Mesodermal cell (in vitro differentiated cells): Measurements from ENCODE around the gene CYBB.

Experiments
- H3K27ac ChIP-seq: 2 replicates; pipeline ENCODE4 v1.7.0; 2013; ENCODE audit warnings: mild to moderate bottlenecking, low read depth, low read length, moderate library complexity; ENCODE audit not compliant: severe bottlenecking
- H3K36me3 ChIP-seq: 2 replicates; pipeline ENCODE4 v1.7.1; 2013; ENCODE audit warnings: mild to moderate bottlenecking, low read length, moderate library complexity; ENCODE audit not compliant: control insufficient read depth, insufficient read depth
- H3K4me1 ChIP-seq: one replicate; pipeline ENCODE4 v1.7.1; 2013; ENCODE audit warnings: mild to moderate bottlenecking, low read length; ENCODE audit not compliant: insufficient read depth, control insufficient read depth, poor library complexity, severe bottlenecking
- H3K4me3 ChIP-seq: 2 replicates; pipeline ENCODE4 v1.7.0; 2013; ENCODE audit warnings: low read length, control low read depth, mild to moderate bottlenecking; ENCODE audit not compliant: insufficient read depth, poor library complexity, severe bottlenecking; ENCODE audit errors: extremely low read depth
- H3K9me3 ChIP-seq: 2 replicates; pipeline ENCODE4 v1.7.1; 2013; ENCODE audit warnings: mild to moderate bottlenecking, low read length, moderate library complexity; ENCODE audit not compliant: control insufficient read depth
- WGBS, 2 experiments: methylation state at CpG; one replicate each; pipeline ENCODE4 v1.1.5; 2013; ENCODE audit warnings: missing lambda C conversion rate in 2 of 2; ENCODE audit not compliant: insufficient coverage in 2 of 2; 5-methylcytosine and 5-hydroxymethylcytosine counted together

The CYBB gene

DNA sequence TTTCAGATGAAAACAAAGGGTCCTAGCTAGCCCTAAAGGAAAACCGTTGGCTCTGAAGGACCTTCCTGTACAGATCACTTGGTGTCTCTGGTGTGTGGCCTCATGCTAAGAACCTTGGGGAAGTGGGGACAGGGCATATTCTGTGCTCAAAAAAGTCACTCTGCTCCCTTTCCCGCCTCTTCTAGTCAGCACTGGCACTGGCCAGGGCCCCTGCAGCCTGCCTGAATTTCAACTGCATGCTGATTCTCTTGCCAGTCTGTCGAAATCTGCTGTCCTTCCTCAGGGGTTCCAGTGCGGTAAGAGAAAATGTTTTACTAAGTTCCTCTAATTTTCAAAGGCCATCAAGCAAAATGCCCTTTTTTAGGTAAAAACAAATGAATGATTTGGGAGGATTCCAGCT, 3.4 kb downstream of the CYBB start:
- Histone ChIP-seq H3K27ac (no peak overlapping the region), H3K9me3 (no peaks in the 10 kb centered on the region), H3K4me1 (peaks cover 8% of the 10 kb centered on the region), H3K36me3 (no peaks in the 10 kb centered on the region), H3K4me3 (no peak overlapping the region)
- 100% methylated on average over 1 of the region's 4 CpGs for WGBS, 2 experiments

DNA sequence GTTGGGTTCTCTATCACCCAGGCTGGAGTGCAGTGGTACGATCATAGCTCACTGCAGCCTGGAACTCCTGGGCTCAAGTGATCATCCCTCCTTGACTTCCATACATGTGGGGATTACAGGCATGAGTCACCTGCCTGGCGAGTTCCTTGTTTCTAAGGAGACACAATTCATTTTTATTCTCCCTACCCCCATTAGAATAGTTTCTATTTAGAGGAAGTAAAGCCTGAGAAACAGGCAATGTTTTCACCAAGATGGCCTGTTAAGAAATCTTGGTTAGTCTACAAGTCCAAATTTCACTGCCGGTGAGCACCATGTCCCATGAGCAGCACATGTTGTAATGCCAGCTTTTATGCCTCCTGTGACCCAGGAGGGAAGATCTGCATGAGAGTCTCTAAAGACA, 5.7 kb downstream of the CYBB start:
- Histone ChIP-seq H3K4me1 (peaks cover 8% of the 10 kb centered on the region), H3K27ac (no peak overlapping the region), H3K9me3 (no peaks in the 10 kb centered on the region), H3K4me3 (no peak overlapping the region), H3K36me3 (no peaks in the 10 kb centered on the region)
- WGBS, 2 experiments, result 83% methylated on average over 1 of the region's 3 CpGs; no CpG with 5 or more reads in 1 of the 2 experiments

DNA sequence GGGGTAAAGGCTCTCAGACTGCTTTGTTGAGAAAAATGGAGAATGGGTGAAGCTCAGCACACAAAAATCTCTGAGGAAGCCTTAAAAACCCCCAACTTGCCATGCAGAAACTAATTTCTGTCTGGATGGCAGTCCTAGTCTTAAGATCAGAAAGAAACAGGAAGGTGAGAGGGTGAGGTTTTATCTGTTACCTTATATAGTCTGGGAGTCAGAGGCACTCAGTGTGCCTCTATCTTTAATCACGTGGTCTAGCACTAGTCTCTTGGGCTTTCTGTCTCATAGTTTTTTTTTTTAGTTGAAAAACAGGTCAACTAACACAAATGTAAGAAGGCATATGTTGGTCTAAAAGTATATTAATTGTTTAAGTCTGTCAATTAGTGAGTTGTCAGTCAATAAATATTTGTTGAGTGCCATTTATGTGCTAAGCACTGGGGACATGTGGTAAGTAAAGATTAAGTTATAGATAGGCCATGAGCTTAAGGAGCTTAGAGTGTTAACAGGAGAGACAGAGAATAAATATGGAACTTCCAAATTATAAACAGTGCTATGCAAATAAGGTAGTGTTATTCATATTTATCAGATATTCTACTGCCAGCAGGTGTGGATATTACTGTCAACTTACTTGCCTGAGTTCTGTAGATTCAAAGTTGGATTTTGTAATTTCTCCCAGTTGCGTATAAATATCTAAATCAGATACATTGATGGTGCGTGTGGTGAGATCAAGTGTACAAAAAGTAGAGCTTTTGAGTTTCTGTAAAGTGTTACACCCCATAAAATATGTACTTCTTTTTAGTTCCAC, 7.0 kb downstream of the CYBB start:
- Histone ChIP-seq H3K27ac (no peak overlapping the region), H3K4me3 (no peak overlapping the region), H3K4me1 (peaks cover 8% of the 10 kb centered on the region), H3K36me3 (no peaks in the 10 kb centered on the region), H3K9me3 (no peaks in the 10 kb centered on the region)
- no CpG with 5 or more reads among the region's 3 CpGs for WGBS, 2 experiments

DNA sequence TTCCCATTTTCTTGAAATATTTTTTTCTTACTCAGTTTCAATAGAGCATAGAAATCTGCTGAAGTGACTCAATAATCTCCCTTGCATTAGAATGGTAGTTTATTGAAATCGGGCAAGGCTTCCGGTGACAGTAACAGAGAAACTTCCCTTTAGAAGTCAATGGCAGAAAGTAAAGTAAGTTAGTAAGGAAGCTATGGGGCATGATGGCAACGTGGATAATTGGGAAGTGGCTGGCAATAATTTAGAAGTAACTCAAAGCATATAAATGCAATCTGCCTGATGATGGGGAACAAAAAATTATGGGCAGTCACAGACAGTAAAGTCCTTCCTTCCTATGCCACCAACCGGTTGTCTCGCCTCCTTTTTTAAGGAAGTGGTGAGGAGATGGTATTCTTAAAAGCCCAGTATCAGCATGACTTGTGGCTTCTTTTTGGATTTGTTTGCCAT, 7.6 kb downstream of the CYBB start:
- H3K9me3 ChIP-seq, result no peaks in the 10 kb centered on the region
- no peak overlapping the region for H3K27ac ChIP-seq
- no peaks in the 10 kb centered on the region for H3K36me3 ChIP-seq
- H3K4me3 ChIP-seq, result no peak overlapping the region
- 40% methylated on average over 1 of the region's 5 CpGs; no CpG with 5 or more reads in 1 of the 2 experiments for WGBS, 2 experiments
- H3K4me1 ChIP-seq, result peaks cover 8% of the 10 kb centered on the region

DNA sequence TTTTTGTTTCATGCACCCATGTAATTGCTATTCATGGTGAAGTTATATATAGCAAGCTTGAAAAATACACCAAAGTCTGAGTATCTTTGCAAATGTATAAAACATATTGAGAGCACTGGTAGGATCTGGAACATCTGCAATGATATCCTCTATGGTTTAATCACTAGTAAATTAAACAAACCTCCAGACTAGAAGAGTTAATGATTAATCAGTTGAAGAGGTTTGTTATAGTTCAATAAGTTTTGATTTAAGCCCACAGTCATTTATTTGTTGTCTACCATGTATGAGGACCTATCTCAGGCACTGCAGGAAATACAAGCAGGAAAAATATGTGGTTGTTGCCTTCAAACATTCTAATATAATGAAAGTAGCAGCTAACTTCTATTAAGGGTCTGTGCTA, 16.5 kb downstream of the CYBB start:
- Histone ChIP-seq H3K4me1 (peaks cover 4% of the 10 kb centered on the region), H3K36me3 (no peaks in the 10 kb centered on the region), H3K4me3 (no peak overlapping the region), H3K27ac (no peak overlapping the region), H3K9me3 (no peaks in the 10 kb centered on the region)

DNA sequence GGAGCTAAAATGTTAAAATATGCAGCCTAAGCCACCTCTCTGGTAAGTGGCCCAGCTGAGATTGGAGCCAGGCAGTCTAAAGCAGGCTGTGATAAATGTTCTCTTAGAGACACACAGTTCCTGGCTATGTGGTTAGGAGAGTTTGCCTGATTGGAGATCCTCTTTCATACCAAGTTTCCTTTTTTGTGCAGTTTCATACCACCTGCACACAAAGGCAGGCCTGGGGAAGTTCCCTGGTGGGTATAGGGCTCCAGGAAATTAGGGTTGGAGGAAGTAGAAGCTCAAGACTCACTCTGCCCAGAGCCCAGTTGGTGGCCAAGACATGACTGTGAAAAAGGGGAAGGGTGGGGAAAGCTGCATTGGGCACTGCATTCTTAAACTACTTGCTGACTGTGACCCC, 16.9 kb downstream of the CYBB start:
- peaks cover 4% of the 10 kb centered on the region for H3K4me1 ChIP-seq
- H3K36me3 ChIP-seq, result no peaks in the 10 kb centered on the region
- no peak overlapping the region for H3K4me3 ChIP-seq
- no peak overlapping the region for H3K27ac ChIP-seq
- H3K9me3 ChIP-seq, result no peaks in the 10 kb centered on the region

DNA sequence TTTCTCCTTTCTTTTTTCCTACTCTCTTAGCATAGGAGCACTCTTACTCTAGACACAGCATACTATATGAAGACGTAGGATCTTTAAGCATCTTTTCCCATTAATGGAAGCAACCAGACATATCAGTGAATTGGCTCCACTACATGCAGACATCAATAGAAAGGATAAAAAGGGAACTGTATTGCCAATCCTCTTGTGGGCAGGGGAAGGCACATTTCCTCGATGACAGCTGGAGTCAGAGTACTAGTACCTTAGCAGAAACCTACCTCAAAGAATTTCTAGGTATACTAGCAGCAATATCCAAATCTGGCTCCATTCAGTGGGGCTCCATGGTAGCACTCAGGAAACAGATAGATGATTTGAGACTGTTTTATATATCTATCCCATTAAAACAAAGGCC, 20.1 kb downstream of the CYBB start:
- Histone ChIP-seq H3K27ac (no peak overlapping the region), H3K36me3 (no peaks in the 10 kb centered on the region), H3K9me3 (no peaks in the 10 kb centered on the region), H3K4me3 (no peak overlapping the region), H3K4me1 (peaks cover 4% of the 10 kb centered on the region)
- no CpG with 5 or more reads among the region's 2 CpGs for WGBS, 2 experiments

DNA sequence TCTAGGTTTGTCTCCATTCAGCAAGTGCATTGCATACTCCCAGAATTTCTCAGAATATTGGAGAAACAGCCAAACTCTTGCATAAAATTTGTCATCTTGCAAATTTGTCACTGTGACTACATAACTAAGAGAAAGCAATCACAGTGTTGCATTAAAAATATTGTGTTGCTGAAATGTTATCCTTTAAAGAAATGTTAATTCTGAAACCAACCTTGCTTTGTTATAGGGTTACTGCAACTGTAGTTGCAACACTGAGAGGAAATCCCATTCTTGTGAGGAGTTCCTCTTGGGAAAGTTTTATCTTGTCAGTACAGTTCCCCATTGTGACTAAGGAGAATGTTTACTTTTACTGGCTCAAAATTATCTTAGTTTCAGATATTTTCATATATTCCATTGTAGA, 20.9 kb downstream of the CYBB start:
- Histone ChIP-seq H3K27ac (no peak overlapping the region), H3K36me3 (no peaks in the 10 kb centered on the region), H3K4me3 (no peak overlapping the region), H3K4me1 (peaks cover 4% of the 10 kb centered on the region), H3K9me3 (no peaks in the 10 kb centered on the region)

DNA sequence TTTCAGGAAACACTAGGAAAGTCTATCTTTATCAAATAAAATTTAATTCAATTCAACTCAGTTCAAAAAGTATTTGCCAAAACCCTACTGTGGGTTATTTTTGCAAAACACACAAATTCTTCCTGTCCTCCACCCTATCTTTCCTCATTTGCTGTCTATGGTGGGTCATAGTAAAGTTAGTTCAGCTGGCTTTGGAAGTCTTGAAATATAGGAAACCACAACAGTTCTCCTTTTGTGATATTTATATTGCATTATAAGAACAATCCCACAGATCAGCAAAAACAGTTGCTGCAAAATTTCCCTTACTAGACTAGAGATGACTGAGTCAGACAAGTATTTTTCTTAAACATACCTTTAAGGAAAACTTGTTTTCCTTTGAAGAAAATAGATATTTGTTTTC, 22.2 kb downstream of the CYBB start:
- Histone ChIP-seq H3K4me1 (no peaks in the 10 kb centered on the region), H3K9me3 (no peaks in the 10 kb centered on the region), H3K36me3 (no peaks in the 10 kb centered on the region), H3K4me3 (no peak overlapping the region), H3K27ac (no peak overlapping the region)

DNA sequence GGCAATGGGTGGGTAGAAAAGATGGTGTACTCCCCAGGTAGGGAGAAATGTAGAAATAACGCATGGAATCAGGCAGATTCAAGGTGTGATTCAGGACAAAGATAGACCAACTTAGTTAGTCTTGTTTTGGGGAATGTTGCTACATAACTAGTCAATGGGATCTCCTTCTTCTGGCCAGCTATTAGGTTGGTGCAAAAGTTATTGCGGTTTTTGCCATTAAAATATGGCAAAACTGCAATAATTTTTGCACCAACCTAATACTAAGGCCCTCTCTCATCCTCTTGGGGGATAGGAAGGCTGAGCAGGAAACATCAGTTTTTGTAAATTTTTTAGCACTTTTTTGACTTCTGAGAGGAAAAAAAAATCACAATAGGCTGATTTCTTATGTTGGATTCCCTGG, 23.2 kb downstream of the CYBB start:
- Histone ChIP-seq H3K27ac (no peak overlapping the region), H3K4me1 (no peaks in the 10 kb centered on the region), H3K9me3 (no peaks in the 10 kb centered on the region), H3K36me3 (no peaks in the 10 kb centered on the region), H3K4me3 (no peak overlapping the region)
- WGBS, 2 experiments, result 100% methylated on average over 1 of the region's 2 CpGs; no CpG with 5 or more reads in 1 of the 2 experiments

DNA sequence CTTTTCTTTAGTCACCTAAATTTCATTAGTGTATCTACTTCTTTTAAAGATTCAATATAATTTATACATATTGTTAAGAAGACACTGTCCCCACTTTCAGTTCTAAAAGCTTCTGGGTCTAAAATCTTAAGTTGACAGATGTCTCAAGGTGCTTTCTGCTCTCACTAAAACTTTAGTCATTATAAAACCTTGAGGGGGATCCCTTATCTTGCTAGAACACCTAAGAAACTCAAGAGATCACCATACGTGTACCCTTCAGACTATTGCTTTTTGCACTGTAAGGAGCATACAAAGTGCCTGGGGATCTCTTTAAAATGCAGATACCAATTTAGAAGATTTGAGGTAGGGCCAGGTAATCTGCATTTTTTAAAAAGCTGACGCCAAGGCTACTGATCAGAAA, 30.1 kb downstream of the CYBB start:
- WGBS, 2 experiments, result 100% methylated on average over 1 of the region's 2 CpGs; no CpG with 5 or more reads in 1 of the 2 experiments
- no peaks in the 10 kb centered on the region for H3K36me3 ChIP-seq
- H3K4me3 ChIP-seq, result no peak overlapping the region

More for the DNA sequence above, 30.1 kb downstream of the CYBB start:
- H3K9me3 ChIP-seq, result no peaks in the 10 kb centered on the region
- H3K4me1 ChIP-seq, result no peaks in the 10 kb centered on the region
- H3K27ac ChIP-seq, result no peak overlapping the region
